ENCODE data around the gene NAV1. TPM values are rescaled to one million over a fixed set of nuclear protein-coding genes. Genes with fewer than 3 reads are reported as not detected.

NAV1 gene
- total RNA-seq, 4 donors from 2014 or later = 13.0 to 40.6 (median 16.9) TPM

- Histone ChIP-seq H3K27ac (no peak overlapping the region), H3K36me3 (no peaks in the 10 kb centered on the region), H3K27me3 (no peaks in the 10 kb centered on the region), H3K4me3 (no peak overlapping the region), H3K9me3 (no peaks in the 10 kb centered on the region), H3K4me1 (peaks cover 0 to 24% (median 3%) of the 10 kb centered on the region in 4 donors)
- TF ChIP-seq EP300 (IDR thresholded peaks at IDR 0.05; ENCODE audit: low read depth) = no peak
- no peak for TF ChIP-seq POLR2AphosphoS5 (IDR thresholded peaks at IDR 0.05)
- no peak for TF ChIP-seq POLR2A (IDR thresholded peaks at IDR 0.05)
- TF ChIP-seq CTCF (IDR thresholded peaks at IDR 0.05) = no peak
- intact Hi-C loops (cut with DNase I; ENCODE audit: low total_unique reads) = no loop called here
- WGBS, 2 donors (ENCODE audit: low coverage in 1 of 2) = 91 to 96% methylated on average over 1 of the region's 1 CpG
- in situ Hi-C loops (cut with MboI; ENCODE audit: low pct_ligation_motif_present in 1 of 4, low pct_unique_long_range_greater_than_20kb in 1 of 4, low sequenced_read_pairs in 3 of 4) = no loop called here
- no peak for DNase-seq
Measured at GRCh38 chr1:201587729-201588128, 48.8 kb downstream of the NAV1 start.

Other genes starting within 250 kb of the NAV1 start
- gene TNNT2, start 161.4 kb upstream of the NAV1 start, total RNA-seq = under 1 TPM in 2 of 4 donors, not detected in 2; 0.14 to 0.95 TPM
- 100 to 1,000 TPM; 142 to 215 (median 177) TPM for gene LAD1, start 139.8 kb upstream of the NAV1 start, total RNA-seq
- under 1 TPM in 2 of 4 donors, not detected in 2; 0.16 to 0.41 TPM for gene TNNI1, start 117.4 kb upstream of the NAV1 start, total RNA-seq
- gene PHLDA3, start 69.9 kb upstream of the NAV1 start, total RNA-seq = 10 to 100 TPM; 19.4 to 47.6 (median 31.5) TPM
- 1,000 to 10,000 TPM in 2 of 4 donors, 100 to 1,000 TPM in 2; 697 to 1,474 (median 915) TPM for gene CSRP1, start 32.0 kb upstream of the NAV1 start, total RNA-seq